SK-N-SH (cell line): ENCODE results near the gene ZXDC. TPM values are rescaled to one million over a fixed set of nuclear protein-coding genes. Genes with fewer than 3 reads are reported as not detected.

Experiments used
- CTCF ChIA-PET: fragments of 300-600, 350-600 bp; formaldehyde crosslinking; extraction: SDS; loops from one replicate; lab custom pipeline; 2021; lab: Yijun Ruan, JAX
- POLR2A ChIA-PET: fragments of 350-600 bp; sonication (Branson Sonifier 250); formaldehyde crosslinking; extraction: SDS; loops from one replicate; lab custom pipeline; 2020; ENCODE audit warnings: antibody characterized with exemption, inconsistent platforms; lab: Yijun Ruan, JAX
- DNase-seq: peaks from one replicate; pipeline ENCODE4 v3.0.0; 2012
- H2AFZ ChIP-seq: fragments of 200-600 bp; sonication (generic); 2 replicates; pipeline ENCODE4 v1.8.1; 2016; ENCODE audit warnings: antibody characterized with exemption, mild to moderate bottlenecking, low read depth
- H3F3A ChIP-seq: fragments of 200-600 bp; sonication (generic); replicated peaks from 2 replicates; pipeline ENCODE3; 2016; ENCODE audit warnings: antibody characterized with exemption, mild to moderate bottlenecking; ENCODE audit not compliant: insufficient read depth
- H3K27ac ChIP-seq, 2 experiments: fragments of 200-500 bp in 1 of 2; fragments of 200-600 bp in 1 of 2; sonication (Bioruptor generic) in 1 of 2; sonication (generic), shearing (Covaris generic) in 1 of 2; 2 replicates each; pipeline versions ENCODE4 v1.5.1 to v1.6.1; 2014 to 2016; ENCODE audit warnings: low read depth in 2 of 2, inconsistent platforms in 1 of 2, low read length in 1 of 2, mild to moderate bottlenecking in 1 of 2, mixed read lengths in 1 of 2
- H3K27me3 ChIP-seq: fragments of 200-600 bp; sonication (generic), shearing (Covaris generic); 2 replicates; pipeline ENCODE4 v1.6.1; 2016; ENCODE audit warnings: mixed run types; ENCODE audit not compliant: insufficient read depth
- H3K36me3 ChIP-seq, 2 experiments: fragments of 200-500 bp in 1 of 2; fragments of 200-600 bp in 1 of 2; sonication (Bioruptor generic) in 1 of 2; sonication (generic) in 1 of 2; replicated peaks in 1 of 2; 2 replicates each; pipeline versions ENCODE3 to v1.5.1; 2014 to 2016; ENCODE audit warnings: low read length in 1 of 2, mild to moderate bottlenecking in 1 of 2; ENCODE audit not compliant: insufficient read depth in 2 of 2, control insufficient read depth in 1 of 2
- H3K4me1 ChIP-seq, 2 experiments: fragments of 200-500 bp in 1 of 2; fragments of 200-600 bp in 1 of 2; sonication (Bioruptor generic) in 1 of 2; sonication (generic), shearing (Covaris generic) in 1 of 2; 2 replicates each; pipeline versions ENCODE4 v1.5.1 to v1.6.1; 2014 to 2016; ENCODE audit warnings: low read depth in 1 of 2, low read length in 1 of 2, mixed run types in 1 of 2; ENCODE audit not compliant: insufficient read depth in 2 of 2, control insufficient read depth in 1 of 2
- H3K4me2 ChIP-seq: fragments of 200-600 bp; sonication (generic), shearing (Covaris generic); 2 replicates; pipeline ENCODE4 v1.6.1; 2017; ENCODE audit warnings: mixed run types
- H3K4me3 ChIP-seq, 2 experiments: fragments of 200-500 bp in 1 of 2; fragments of 200-600 bp in 1 of 2; sonication (Bioruptor generic) in 1 of 2; sonication (generic), shearing (Covaris generic) in 1 of 2; 2 replicates each; pipeline versions ENCODE4 v1.5.1 to v1.8.1; 2014 to 2016; ENCODE audit warnings: low read depth in 2 of 2, inconsistent platforms in 1 of 2, low read length in 1 of 2, mild to moderate bottlenecking in 1 of 2, mixed read lengths in 1 of 2, moderate library complexity in 1 of 2
- H3K79me2 ChIP-seq: fragments of 200-600 bp; sonication (generic); 2 replicates; pipeline ENCODE4 v1.8.1; 2017; ENCODE audit warnings: mild to moderate bottlenecking; ENCODE audit not compliant: insufficient read depth
- H3K9ac ChIP-seq: fragments of 200-600 bp; sonication (generic); 2 replicates; pipeline ENCODE4 v1.6.1; 2017; ENCODE audit warnings: mixed run types
- H3K9me2 ChIP-seq: fragments of 200-600 bp; sonication (generic); 2 replicates; pipeline ENCODE4 v1.6.1; 2017; ENCODE audit warnings: mixed run types
- H3K9me3 ChIP-seq: fragments of 200-600 bp; sonication (generic); 2 replicates; pipeline ENCODE4 v1.6.1; 2017; ENCODE audit warnings: mixed run types, mild to moderate bottlenecking, moderate library complexity
- H4K20me1 ChIP-seq: fragments of 200-600 bp; sonication (generic); 2 replicates; pipeline ENCODE4 v1.6.1; 2017; ENCODE audit warnings: mild to moderate bottlenecking, mixed run types; ENCODE audit not compliant: insufficient read depth
- CTCF ChIP-seq: fragments of 200-600 bp; sonication (generic); IDR thresholded peaks from 2 replicates; pipeline ENCODE4 v1.6.1; 2017; ENCODE audit warnings: antibody characterized with exemption, mild to moderate bottlenecking, moderate library complexity
- FOSL2 ChIP-seq: IDR thresholded peaks from 2 replicates; pipeline ENCODE4 v1.4.0; 2012; ENCODE audit warnings: low read depth, mild to moderate bottlenecking, moderate library complexity, borderline replicate concordance
- MXI1 ChIP-seq: IDR thresholded peaks from 2 replicates; pipeline ENCODE4 v1.6.1; 2012; ENCODE audit warnings: mild to moderate bottlenecking, low read depth, low read length, improper control_type of control experiment
- NRF1 ChIP-seq: IDR thresholded peaks from 2 replicates; pipeline ENCODE4 v1.6.1; 2012; ENCODE audit warnings: low read depth, mild to moderate bottlenecking, low read length
- RFX5 ChIP-seq: IDR thresholded peaks from 2 replicates; pipeline ENCODE4 v1.6.1; 2012; ENCODE audit warnings: mild to moderate bottlenecking, improper control_type of control experiment, low read length
- SIN3A ChIP-seq: IDR thresholded peaks from 2 replicates; pipeline ENCODE4 v1.6.1; 2012; ENCODE audit warnings: low read depth, mild to moderate bottlenecking, low read length, moderate library complexity, borderline replicate concordance
- USF2 ChIP-seq: fragments of 150-350 bp; IDR thresholded peaks from 2 replicates; pipeline ENCODE4 v1.6.1; 2017; ENCODE audit warnings: antibody characterized with exemption, low read length, low read depth, borderline replicate concordance
- ZBTB33 ChIP-seq: IDR thresholded peaks from 2 replicates; pipeline ENCODE4 v1.4.0; 2012; ENCODE audit warnings: low read depth, borderline replicate concordance
- WGBS: methylation state at CpG from one replicate; pipeline ENCODE4 v1.1.6; 2017; ENCODE audit warnings: low lambda C conversion rate; 5-methylcytosine and 5-hydroxymethylcytosine counted together
- polyA plus RNA-seq, 3 experiments: library from polyadenylated mRNA; depleted of rRNA; stranded (reverse); fragments of >200 nt; gene quantifications; 2 replicates each; pipeline ENCODE4 v1.2.3, GENCODE V29; 2012

ZXDC gene
- polyA plus RNA-seq, 1 of the 3 experiments (the other 2 are of a cell fraction), result 8.5 TPM

GRCh38 chr3:126524429-126524988 is 48.8 kb upstream of the ZXDC start:
- Histone ChIP-seq H3K9me3 (no peaks in the 10 kb centered on the region), H3K79me2 (no peaks in the 10 kb centered on the region), H3K9ac (no peak overlapping the region), H3K4me3 (peak overlapping the region; percentile 56 to 65), H3K27ac (no peak overlapping the region)
- DNase-seq, result peak; percentile 86
- TF ChIP-seq NRF1, result peak; percentile 57
- no peak for TF ChIP-seq ZBTB33
- no peak for TF ChIP-seq RFX5
- TF ChIP-seq, all 33 proteins: peak for 1
- no peaks in the 10 kb centered on the region for H3K9me2 ChIP-seq
- H4K20me1 ChIP-seq, result no peaks in the 10 kb centered on the region
- H3K4me1 ChIP-seq, result peaks cover 0 to 31% of the 10 kb centered on the region in 2 experiments; a peak in 1 of 4 replicates
- peak overlapping the region; percentile 76; the same call in 1 of the 2 replicates for H2AFZ ChIP-seq
- ChIA-PET POLR2A (no interaction called here), CTCF (interaction anchor here (0.8 to 4.2 kb wide), 7 partner anchors 13 to 1023 kb away, joined by 3 to 45 read pairs (median 4); no protein-coding TSS in a partner anchor)
- H3F3A ChIP-seq, result no peaks in the 10 kb centered on the region
- no peaks in the 10 kb centered on the region for H3K36me3 ChIP-seq
- no peaks in the 10 kb centered on the region; the same call in 1 of the 2 replicates for H3K27me3 ChIP-seq
- H3K4me2 ChIP-seq, result peak overlapping the region; percentile 87
- WGBS, result 15% methylated on average over 12 of the region's 31 CpGs

- Histone ChIP-seq H4K20me1 (no peaks in the 10 kb centered on the region), H3K36me3 (no peaks in the 10 kb centered on the region), H3K27me3 (no peaks in the 10 kb centered on the region; the same call in 1 of the 2 replicates), H3K4me1 (peaks cover 0 to 25% of the 10 kb centered on the region in 2 experiments; a peak in 1 of 4 replicates), H3K79me2 (no peaks in the 10 kb centered on the region), H3K9me2 (no peaks in the 10 kb centered on the region), H3K4me2 (peak within 1 kb of the TSS; percentile 87), H3K4me3 (peak within 1 kb of the TSS; percentile 56 to 65), H3K27ac (no peak within 1 kb of the TSS), H2AFZ (peak within 1 kb of the TSS; percentile 76; the same call in 1 of the 2 replicates), H3F3A (no peaks in the 10 kb centered on the region), H3K9me3 (no peaks in the 10 kb centered on the region), H3K9ac (no peak within 1 kb of the TSS)
- POLR2A ChIA-PET, result interaction anchor here (0.6 kb wide), 1 partner anchor 11 kb away, joined by 3 read pairs; no protein-coding TSS in a partner anchor
- CTCF ChIA-PET, result interaction anchor here (0.6 to 4.2 kb wide), 12 partner anchors 13 to 1024 kb away, joined by 3 to 45 read pairs (median 6); partner anchors contain the start of gene TXNRD3
- WGBS, result 15% methylated on average over 10 of the region's 56 CpGs
- DNase-seq, result peak; percentile 91
- TF ChIP-seq ZBTB33 (no peak), FOSL2 (no peak), MXI1 (peak; percentile 57; the same call in 1 of the 2 replicates), CTCF (no peak; the same call in 1 of the 2 replicates), SIN3A (no peak), USF2 (no peak), RFX5 (no peak)
Observed at GRCh38 chr3:126523745-126524428, 48.2 kb upstream of the ZXDC start, which contains the start of gene CHST13. TSS of gene CHST13 (plus strand) at chr3:126524155. CDS start at chr3:126524333, 178 bp downstream.
